ENCODE measurements around the gene JSRP1. TPM values are rescaled to one million over a fixed set of nuclear protein-coding genes. Genes with fewer than 3 reads are reported as not detected.

Gene JSRP1
- total RNA-seq, 2 donors from 2014 or later = 0.61 to 1.0 TPM

GRCh38 chr19:2259336-2259735 lies 3.1 kb upstream of the JSRP1 start:
- Mint-ChIP-seq H3K4me3 (peak overlapping the region; percentile 42), H3K4me1 (peaks cover 6% of the 10 kb centered on the region), H3K9me3 (no peaks in the 10 kb centered on the region), H3K27me3 (no peaks in the 10 kb centered on the region), H3K36me3 (ENCODE audit: low read depth) (no peaks in the 10 kb centered on the region), H3K27ac (peak overlapping the region; percentile 59)
- ATAC-seq (replicated peaks) = peak; percentile 12

- Mint-ChIP-seq H3K9me3 (no peaks in the 10 kb centered on the region), H3K27ac (no peak overlapping the region), H3K4me3 (no peak overlapping the region), H3K4me1 (peaks cover 3% of the 10 kb centered on the region), H3K36me3 (ENCODE audit: low read depth) (no peaks in the 10 kb centered on the region), H3K27me3 (no peaks in the 10 kb centered on the region)
- no peak for ATAC-seq (replicated peaks)
These were observed 938 bp downstream of the JSRP1 start for GRCh38 chr19:2255112-2255845.

GRCh38 chr19:2254064-2254872 lies 1.9 kb downstream of the JSRP1 start:
- no peaks in the 10 kb centered on the region for H3K36me3 Mint-ChIP-seq (ENCODE audit: low read depth)
- H3K27me3 Mint-ChIP-seq = no peaks in the 10 kb centered on the region
- H3K27ac Mint-ChIP-seq = no peak overlapping the region
- no peak for ATAC-seq (replicated peaks)
- H3K4me3 Mint-ChIP-seq = no peak overlapping the region
- H3K9me3 Mint-ChIP-seq = no peaks in the 10 kb centered on the region
- H3K4me1 Mint-ChIP-seq = no peaks in the 10 kb centered on the region

GRCh38 chr19:2253106-2254063 lies 2.8 kb downstream of the JSRP1 start:
- no peaks in the 10 kb centered on the region for H3K9me3 Mint-ChIP-seq
- H3K27ac Mint-ChIP-seq = no peak overlapping the region

GRCh38 chr19:2252797-2253105 lies 3.5 kb downstream of the JSRP1 start:
- no peaks in the 10 kb centered on the region for H3K4me1 Mint-ChIP-seq
- peak overlapping the region; percentile 52 for H3K4me3 Mint-ChIP-seq
- no peaks in the 10 kb centered on the region for H3K9me3 Mint-ChIP-seq
- ATAC-seq (replicated peaks) = peak; percentile 9
- no peak overlapping the region for H3K27ac Mint-ChIP-seq
- H3K36me3 Mint-ChIP-seq (ENCODE audit: low read depth) = peaks cover 6% of the 10 kb centered on the region
- no peaks in the 10 kb centered on the region for H3K27me3 Mint-ChIP-seq

More at GRCh38 chr19:2253106-2254063, 2.8 kb downstream of the JSRP1 start:
- Mint-ChIP-seq H3K4me1 (no peaks in the 10 kb centered on the region), H3K27me3 (no peaks in the 10 kb centered on the region), H3K4me3 (peak overlapping the region; percentile 52), H3K36me3 (ENCODE audit: low read depth) (peaks cover 5% of the 10 kb centered on the region)
- ATAC-seq (replicated peaks) = peak; percentile 1

- no peak overlapping the region for H3K27ac Mint-ChIP-seq
- no peaks in the 10 kb centered on the region for H3K4me1 Mint-ChIP-seq
- ATAC-seq (replicated peaks) = no peak
- peak overlapping the region; percentile 52 for H3K4me3 Mint-ChIP-seq
- peaks cover 10% of the 10 kb centered on the region for H3K36me3 Mint-ChIP-seq (ENCODE audit: low read depth)
- H3K27me3 Mint-ChIP-seq = no peaks in the 10 kb centered on the region
- H3K9me3 Mint-ChIP-seq = no peaks in the 10 kb centered on the region
These were observed 4.0 kb downstream of the JSRP1 start for GRCh38 chr19:2252055-2252796.

- H3K4me3 Mint-ChIP-seq = peak overlapping the region; percentile 52
- H3K27ac Mint-ChIP-seq = no peak overlapping the region
- H3K9me3 Mint-ChIP-seq = no peaks in the 10 kb centered on the region
- H3K4me1 Mint-ChIP-seq = no peaks in the 10 kb centered on the region
- H3K27me3 Mint-ChIP-seq = no peaks in the 10 kb centered on the region
- H3K36me3 Mint-ChIP-seq (ENCODE audit: low read depth) = peaks cover 16% of the 10 kb centered on the region
- ATAC-seq (replicated peaks) = no peak
These were observed 4.8 kb downstream of the JSRP1 start for GRCh38 chr19:2251106-2252054.

GRCh38 chr19:2250766-2251105 lies 5.5 kb downstream of the JSRP1 start:
- no peak overlapping the region for H3K27ac Mint-ChIP-seq
- H3K36me3 Mint-ChIP-seq (ENCODE audit: low read depth) = peaks cover 23% of the 10 kb centered on the region
- H3K4me1 Mint-ChIP-seq = no peaks in the 10 kb centered on the region
- no peaks in the 10 kb centered on the region for H3K9me3 Mint-ChIP-seq
- no peak overlapping the region for H3K4me3 Mint-ChIP-seq
- H3K27me3 Mint-ChIP-seq = no peaks in the 10 kb centered on the region
- ATAC-seq (replicated peaks) = no peak

GRCh38 chr19:2249880-2250765 lies 6.1 kb downstream of the JSRP1 start:
- no peaks in the 10 kb centered on the region for H3K9me3 Mint-ChIP-seq
- H3K27me3 Mint-ChIP-seq = no peaks in the 10 kb centered on the region
- no peak overlapping the region for H3K4me3 Mint-ChIP-seq
- peaks cover 29% of the 10 kb centered on the region for H3K36me3 Mint-ChIP-seq (ENCODE audit: low read depth)
- no peaks in the 10 kb centered on the region for H3K4me1 Mint-ChIP-seq
- H3K27ac Mint-ChIP-seq = no peak overlapping the region
- peak; percentile 11 for ATAC-seq (replicated peaks)

- peaks cover 38% of the 10 kb centered on the region for H3K36me3 Mint-ChIP-seq (ENCODE audit: low read depth)
- peak; percentile 7 for ATAC-seq (replicated peaks)
- H3K4me1 Mint-ChIP-seq = no peaks in the 10 kb centered on the region
- no peak within 1 kb of the TSS for H3K4me3 Mint-ChIP-seq
- no peaks in the 10 kb centered on the region for H3K27me3 Mint-ChIP-seq
- H3K27ac Mint-ChIP-seq = no peak within 1 kb of the TSS
- no peaks in the 10 kb centered on the region for H3K9me3 Mint-ChIP-seq
These were observed 7.0 kb downstream of the JSRP1 start, which contains the start of gene AMH for GRCh38 chr19:2249010-2249866. Gene AMH (plus strand): TSS chr19:2249323. CDS start chr19:2249333, 10 bp downstream.

GRCh38 chr19:2248136-2249009 lies 7.8 kb downstream of the JSRP1 start:
- no peak overlapping the region for H3K27ac Mint-ChIP-seq
- H3K4me3 Mint-ChIP-seq = no peak overlapping the region
- ATAC-seq (replicated peaks) = no peak
- H3K9me3 Mint-ChIP-seq = no peaks in the 10 kb centered on the region
- no peaks in the 10 kb centered on the region for H3K27me3 Mint-ChIP-seq
- peaks cover 46% of the 10 kb centered on the region for H3K36me3 Mint-ChIP-seq (ENCODE audit: low read depth)
- no peaks in the 10 kb centered on the region for H3K4me1 Mint-ChIP-seq

All from activated T-helper 17 cell treated with anti-CD3 and anti-CD28 coated beads, Interleukin-2, amount 50 U/mL, for 72 hours (primary cell).